Colonic mucosa (tissue), 4 donors: Measurements from ENCODE around the gene MXRA5. TPM values are rescaled to one million over a fixed set of nuclear protein-coding genes. Genes with fewer than 3 reads are reported as not detected.

ENCODE experiments used
- DNase-seq: peaks from one replicate; pipeline ENCODE4 v3.0.0-alpha.2; 2020
- H3K27ac ChIP-seq: fragments of 200-600 bp; one replicate; pipeline ENCODE4 v1.8.0; 2021
- H3K27me3 ChIP-seq: fragments of 200-600 bp; one replicate; pipeline ENCODE4 v1.8.0; 2021
- H3K36me3 ChIP-seq: fragments of 200-600 bp; one replicate; pipeline ENCODE4 v1.8.0; 2021
- H3K4me1 ChIP-seq: fragments of 200-600 bp; one replicate; pipeline ENCODE4 v1.8.0; 2021; ENCODE audit warnings: mild to moderate bottlenecking
- H3K4me3 ChIP-seq: fragments of 200-600 bp; one replicate; pipeline ENCODE4 v1.8.0; 2021
- H3K9ac ChIP-seq, 2 donors: one replicate each; pipeline ENCODE4 v1.7.0; 2013; ENCODE audit warnings: control low read depth in 2 of 2, low read depth in 2 of 2, low read length in 2 of 2
- H3K9me3 ChIP-seq: fragments of 200-600 bp; one replicate; pipeline ENCODE4 v1.8.0; 2021
- intact Hi-C: fragments of 100-400 bp; cut with DNase I; formaldehyde crosslinking; loops from one replicate; pipeline ENCODE4 v1.14.1; 2022
- total RNA-seq, 2 donors: library from RNA; stranded (reverse); fragmentation: NEBNext Ultra II Directional in 1 of 2; extraction: Animal tissue kit (Norgen Biotek cat#: 25700) in 1 of 2; gene quantifications; one replicate each; pipeline ENCODE4 v1.2.1, GENCODE V29; 2021
- TF ChIP-seq, protein P1 (sequence below): fragments of 200-600 bp; IDR thresholded peaks from one replicate; pipeline ENCODE4 v1.8.0; 2022; ENCODE audit warnings: antibody characterized with exemption, mild to moderate bottlenecking
- donor health status: healthy.
- donor health status: DM: no; HTN: no; CAD: no.
- donor health status: DM: no; HTN: no; CAD: no.

Gene MXRA5
- total RNA-seq, 2 donors from 2014 or later = 2.4 to 6.6 TPM

DNA sequence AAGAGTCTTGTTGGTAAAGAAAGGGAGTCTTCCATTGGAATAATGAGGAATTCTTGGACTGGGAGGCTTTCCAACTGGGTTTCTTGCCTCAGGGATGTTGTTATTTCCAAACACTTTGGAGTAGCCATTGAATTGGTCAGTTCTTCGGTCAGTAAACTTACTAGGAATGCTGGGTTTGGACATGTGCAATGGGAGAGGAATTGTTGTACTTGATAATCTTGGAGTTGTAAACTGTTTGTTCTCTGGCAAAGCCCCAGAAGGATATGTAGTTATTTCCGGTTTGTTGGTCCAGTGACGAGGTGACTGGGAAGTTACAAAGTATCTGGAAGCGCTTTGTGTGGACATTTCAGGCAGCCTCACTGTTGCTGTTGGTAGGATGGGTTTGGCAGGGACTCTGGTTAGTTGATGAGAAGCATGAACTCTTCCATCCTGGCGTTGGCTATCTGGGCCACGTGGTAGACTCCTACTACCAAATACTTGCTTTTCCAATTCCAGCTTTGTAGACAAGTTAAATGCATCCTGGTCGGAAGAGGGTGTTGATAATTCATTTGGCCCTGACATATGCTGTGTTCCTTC, 25.9 kb downstream of the MXRA5 start:
- no peaks in the 10 kb centered on the region for H3K9me3 ChIP-seq
- no peak overlapping the region for H3K27ac ChIP-seq
- intact Hi-C loops = no loop called here
- no peaks in the 10 kb centered on the region for H3K36me3 ChIP-seq
- no peak overlapping the region for H3K4me3 ChIP-seq
- TF ChIP-seq, protein P1, sequence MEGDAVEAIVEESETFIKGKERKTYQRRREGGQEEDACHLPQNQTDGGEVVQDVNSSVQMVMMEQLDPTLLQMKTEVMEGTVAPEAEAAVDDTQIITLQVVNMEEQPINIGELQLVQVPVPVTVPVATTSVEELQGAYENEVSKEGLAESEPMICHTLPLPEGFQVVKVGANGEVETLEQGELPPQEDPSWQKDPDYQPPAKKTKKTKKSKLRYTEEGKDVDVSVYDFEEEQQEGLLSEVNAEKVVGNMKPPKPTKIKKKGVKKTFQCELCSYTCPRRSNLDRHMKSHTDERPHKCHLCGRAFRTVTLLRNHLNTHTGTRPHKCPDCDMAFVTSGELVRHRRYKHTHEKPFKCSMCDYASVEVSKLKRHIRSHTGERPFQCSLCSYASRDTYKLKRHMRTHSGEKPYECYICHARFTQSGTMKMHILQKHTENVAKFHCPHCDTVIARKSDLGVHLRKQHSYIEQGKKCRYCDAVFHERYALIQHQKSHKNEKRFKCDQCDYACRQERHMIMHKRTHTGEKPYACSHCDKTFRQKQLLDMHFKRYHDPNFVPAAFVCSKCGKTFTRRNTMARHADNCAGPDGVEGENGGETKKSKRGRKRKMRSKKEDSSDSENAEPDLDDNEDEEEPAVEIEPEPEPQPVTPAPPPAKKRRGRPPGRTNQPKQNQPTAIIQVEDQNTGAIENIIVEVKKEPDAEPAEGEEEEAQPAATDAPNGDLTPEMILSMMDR = no peak
- H3K4me1 ChIP-seq = no peaks in the 10 kb centered on the region
- H3K9ac ChIP-seq = no peak overlapping the region
- no peak for DNase-seq
- H3K27me3 ChIP-seq = no peaks in the 10 kb centered on the region

DNA sequence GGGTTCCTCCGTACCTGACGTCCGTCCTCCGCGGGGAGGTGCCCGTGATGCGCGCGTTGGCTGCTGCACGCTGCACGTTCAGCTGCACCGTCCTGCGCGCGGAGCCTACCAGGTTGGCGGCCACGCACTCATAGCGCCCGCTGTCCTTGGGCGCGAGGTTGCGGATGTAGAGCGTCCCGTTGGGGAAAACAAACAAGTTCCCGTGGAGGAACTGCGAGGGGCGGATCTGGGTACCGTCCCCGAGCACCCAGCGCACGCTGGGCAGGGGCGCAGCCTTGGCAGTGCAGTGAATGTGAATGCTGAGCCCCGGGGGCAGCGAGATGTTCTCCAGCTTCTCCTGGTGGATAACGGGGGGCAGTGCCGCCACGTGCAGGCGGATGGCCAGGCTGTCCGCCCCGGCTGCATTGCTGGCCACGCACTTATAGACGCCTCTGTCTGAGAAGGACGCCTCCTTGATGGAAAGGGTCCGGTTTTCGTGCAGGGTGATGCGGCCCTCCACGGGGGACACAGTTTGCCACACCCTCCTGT, 29.2 kb downstream of the MXRA5 start:
- H3K4me1 ChIP-seq = no peaks in the 10 kb centered on the region
- no peaks in the 10 kb centered on the region for H3K9me3 ChIP-seq
- no peak overlapping the region for H3K9ac ChIP-seq
- H3K4me3 ChIP-seq = no peak overlapping the region
- TF ChIP-seq, protein P1 = no peak
- H3K36me3 ChIP-seq = no peaks in the 10 kb centered on the region
- no peak overlapping the region for H3K27ac ChIP-seq
- H3K27me3 ChIP-seq = no peaks in the 10 kb centered on the region
- no peak for DNase-seq
- intact Hi-C loops = no loop called here

DNA sequence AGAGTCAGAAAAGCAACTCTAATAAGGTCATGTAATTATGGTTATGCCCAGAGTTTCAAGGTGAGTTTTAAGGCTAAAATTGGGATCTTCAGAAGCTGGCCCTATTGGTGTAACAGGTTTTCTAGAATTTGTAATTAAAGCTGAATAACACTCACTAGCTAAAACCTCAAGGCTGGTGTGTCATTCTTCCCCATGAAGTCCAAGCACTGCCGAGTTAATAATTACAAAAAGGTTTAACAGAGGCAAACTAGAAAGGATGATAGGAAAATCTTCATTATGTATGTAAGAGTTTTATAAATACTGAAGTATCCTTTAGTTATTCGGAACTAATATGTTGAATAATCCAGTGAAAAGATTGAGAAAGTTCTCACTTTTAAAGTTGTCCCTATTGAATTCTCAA, 34.3 kb downstream of the MXRA5 start:
- Histone ChIP-seq H3K4me3 (no peak overlapping the region), H3K27me3 (no peaks in the 10 kb centered on the region), H3K27ac (no peak overlapping the region), H3K9ac (no peak overlapping the region), H3K4me1 (no peaks in the 10 kb centered on the region), H3K9me3 (no peaks in the 10 kb centered on the region), H3K36me3 (no peaks in the 10 kb centered on the region)
- intact Hi-C loops = no loop called here
- no peak for DNase-seq
- TF ChIP-seq, protein P1 = no peak

DNA sequence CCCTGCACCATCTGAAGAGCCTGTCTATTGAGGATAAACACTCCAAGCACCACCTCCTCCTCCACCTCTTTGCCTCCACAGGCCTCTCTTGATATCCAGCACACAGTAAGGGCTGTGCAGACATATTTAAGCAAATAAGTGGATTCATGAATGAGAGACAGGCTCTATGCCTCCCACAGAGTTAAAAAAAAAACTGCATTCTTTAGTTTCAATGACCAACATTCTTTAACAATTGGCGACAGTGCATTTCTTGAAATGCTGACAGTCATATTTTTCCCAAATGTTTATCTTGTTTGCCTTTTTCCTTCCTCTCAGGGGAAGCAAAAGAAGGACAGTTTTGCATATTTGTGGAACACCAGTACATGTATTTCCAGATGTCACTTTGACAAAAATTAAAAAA, 38.6 kb downstream of the MXRA5 start:
- H3K9ac ChIP-seq = no peak overlapping the region
- H3K4me1 ChIP-seq = no peaks in the 10 kb centered on the region
- H3K27ac ChIP-seq = no peak overlapping the region
- DNase-seq = no peak
- H3K4me3 ChIP-seq = no peak overlapping the region
- no peaks in the 10 kb centered on the region for H3K9me3 ChIP-seq
- H3K36me3 ChIP-seq = no peaks in the 10 kb centered on the region
- intact Hi-C loops = no loop called here
- H3K27me3 ChIP-seq = no peaks in the 10 kb centered on the region
- TF ChIP-seq, protein P1 = no peak

DNA sequence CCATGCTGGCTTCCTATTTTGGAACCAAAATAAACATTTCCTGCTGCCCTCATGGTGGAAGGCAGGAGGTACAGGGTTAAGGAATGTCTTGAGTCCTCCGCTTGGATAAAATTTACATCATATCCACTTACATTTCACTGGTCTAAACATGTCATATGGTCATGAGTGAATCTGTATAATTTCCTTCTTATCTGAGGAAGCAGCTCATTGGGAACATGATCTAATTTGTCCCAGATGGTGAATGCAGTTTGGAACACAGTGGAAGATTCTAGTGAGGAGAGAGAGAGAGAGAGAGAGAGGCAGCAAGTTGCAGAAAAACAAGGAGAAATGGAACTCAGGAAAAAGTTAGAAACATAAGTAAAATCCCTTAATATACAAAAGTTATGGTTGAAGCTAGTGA, 46.8 kb downstream of the MXRA5 start:
- no peak for DNase-seq

More for the DNA sequence above, 46.8 kb downstream of the MXRA5 start:
- H3K27me3 ChIP-seq = no peaks in the 10 kb centered on the region
- TF ChIP-seq, protein P1 = no peak
- no peaks in the 10 kb centered on the region for H3K4me1 ChIP-seq
- H3K36me3 ChIP-seq = no peaks in the 10 kb centered on the region
- no peak overlapping the region for H3K9ac ChIP-seq
- intact Hi-C loops = no loop called here
- H3K4me3 ChIP-seq = no peak overlapping the region
- no peaks in the 10 kb centered on the region for H3K9me3 ChIP-seq
- H3K27ac ChIP-seq = no peak overlapping the region
